PC-3 (cell line): ENCODE results near the gene CST2. TPM values are rescaled to one million over a fixed set of nuclear protein-coding genes. Genes with fewer than 3 reads are reported as not detected.

Experiments used
- ATAC-seq: fragments of 200-7000 bp; cut with Tn5 transposase; 2 replicates; pipeline ENCODE4 v1.9.1; 2020; ENCODE audit warnings: mild to moderate bottlenecking, moderate library complexity
- BruUV-seq: library from RNA; stranded (reverse); fragments of 400-500 nt; replicated peaks from 2 replicates; lab custom pipeline; 2021; lab: Mats Ljungman, UMichigan
- CTCF ChIA-PET: fragments of 300-600 bp; sonication (Branson Sonifier 250); formaldehyde crosslinking; loops from one replicate; lab custom pipeline; 2022; ENCODE audit warnings: antibody characterized with exemption; lab: Charles Lee
- POLR2A ChIA-PET: fragments of 300-600 bp; sonication (Branson Sonifier 250); formaldehyde crosslinking; loops from one replicate; lab custom pipeline; 2022; ENCODE audit warnings: antibody characterized with exemption; ENCODE audit not compliant: unreplicated experiment; lab: Charles Lee
- DNase-seq: peaks from one replicate; pipeline ENCODE4 v3.0.0-alpha.2; 2015
- H2AFZ ChIP-seq: fragments of 300-600 bp; sonication (generic); 2 replicates; pipeline ENCODE4 v1.6.0; 2016; ENCODE audit warnings: antibody characterized with exemption, low read length
- H3F3A ChIP-seq: fragments of 300-600 bp; sonication (generic); one replicate; pipeline ENCODE4 v1.6.0; 2017; ENCODE audit warnings: antibody characterized with exemption, low read length, control low read depth, mild to moderate bottlenecking; ENCODE audit not compliant: unreplicated experiment
- H3K27ac ChIP-seq: fragments of 300-600 bp; sonication (generic); 2 replicates; pipeline ENCODE4 v1.5.1; 2016; ENCODE audit warnings: mild to moderate bottlenecking, low read length
- H3K27me3 ChIP-seq: fragments of 300-600 bp; sonication (generic); 2 replicates; pipeline ENCODE4 v1.6.1; 2016; ENCODE audit warnings: low read length, mixed read lengths
- H3K36me3 ChIP-seq: fragments of 300-600 bp; sonication (generic); 2 replicates; pipeline ENCODE4 v1.6.1; 2016; ENCODE audit warnings: low read depth, mixed run types, low read length, mixed read lengths
- H3K4me1 ChIP-seq: fragments of 300-600 bp; sonication (generic); 2 replicates; pipeline ENCODE4 v1.5.1; 2016; ENCODE audit warnings: low read length; ENCODE audit not compliant: insufficient read depth
- H3K4me2 ChIP-seq: fragments of 300-600 bp; sonication (generic); 2 replicates; pipeline ENCODE4 v1.6.0; 2016; ENCODE audit warnings: low read length
- H3K4me3 ChIP-seq: fragments of 300-600 bp; sonication (generic); 2 replicates; pipeline ENCODE4 v1.5.1; 2016; ENCODE audit warnings: mild to moderate bottlenecking, low read length, mixed read lengths
- H3K79me2 ChIP-seq: fragments of 300-600 bp; sonication (generic); 2 replicates; pipeline ENCODE4 v1.6.1; 2017; ENCODE audit warnings: low read length, mixed read lengths
- H3K9ac ChIP-seq: fragments of 300-600 bp; sonication (generic); 2 replicates; pipeline ENCODE4 v1.6.0; 2016; ENCODE audit warnings: mild to moderate bottlenecking, low read length
- H3K9me2 ChIP-seq: fragments of 300-600 bp; sonication (generic); replicated peaks from 2 replicates; pipeline ENCODE4 v1.6.1; 2016; ENCODE audit warnings: mixed run types, low read length, mixed read lengths
- H3K9me3 ChIP-seq: fragments of 300-600 bp; sonication (generic); 2 replicates; pipeline ENCODE4 v1.6.1; 2016; ENCODE audit warnings: low read length, mixed read lengths
- H4K20me1 ChIP-seq: fragments of 300-600 bp; sonication (generic); 2 replicates; pipeline ENCODE4 v1.6.1; 2016; ENCODE audit warnings: low read length, mixed read lengths
- CTCF ChIP-seq: fragments of 300-600 bp; sonication (generic); conservative IDR thresholded peaks from 2 replicates; pipeline ENCODE4 v1.5.1; 2017; ENCODE audit warnings: antibody characterized with exemption, low read depth, mild to moderate bottlenecking, low read length
- EZH2 ChIP-seq: fragments of 300-600 bp; sonication (generic); IDR thresholded peaks from one replicate; pipeline ENCODE4 v1.6.1; 2017; ENCODE audit warnings: antibody characterized with exemption, mild to moderate bottlenecking, low read length; ENCODE audit not compliant: unreplicated experiment
- EZH2phosphoT487 ChIP-seq: fragments of 300-600 bp; sonication (generic); IDR thresholded peaks from 2 replicates; pipeline ENCODE4 v1.6.1; 2018; ENCODE audit warnings: mild to moderate bottlenecking, antibody characterized with exemption, low read length, borderline replicate concordance
- intact Hi-C: fragments of 100-400 bp; cut with micrococcal nuclease; formaldehyde crosslinking; loops from 2 replicates; pipeline ENCODE4 v1.9.0; 2023
- total RNA-seq: library from RNA; depleted of rRNA; stranded (reverse); fragments of >200 nt; gene quantifications from 2 replicates; pipeline ENCODE4 v1.2.3, GENCODE V29; 2014; rRNA removed

Gene CST2
- total RNA-seq, 1 experiment from 2014 or later: not detected

- ATAC-seq: no peak
- TF ChIP-seq CTCF (no peak), EZH2 (no peak), EZH2phosphoT487 (no peak)
Observed at GRCh38 chr20:23776067-23776771, 50.3 kb downstream of the CST2 start.

GRCh38 chr20:23774081-23774480 lies 52.4 kb downstream of the CST2 start:
- H4K20me1 ChIP-seq: no peaks in the 10 kb centered on the region
- ATAC-seq: no peak
- no TSS peak for BruUV-seq
- H3K4me3 ChIP-seq: no peak overlapping the region
- H3K4me1 ChIP-seq: no peaks in the 10 kb centered on the region
- no peak overlapping the region for H3K9ac ChIP-seq
- H2AFZ ChIP-seq: no peak overlapping the region
- intact Hi-C loops: no loop called here
- H3K27me3 ChIP-seq: peaks cover 27% of the 10 kb centered on the region
- no peaks in the 10 kb centered on the region for H3K9me3 ChIP-seq
- ChIA-PET POLR2A (no interaction called here), CTCF (no interaction called here)
- no peaks in the 10 kb centered on the region for H3K9me2 ChIP-seq
- no peaks in the 10 kb centered on the region for H3K36me3 ChIP-seq
- DNase-seq: peak; percentile 45
- no peaks in the 10 kb centered on the region for H3F3A ChIP-seq
- no peaks in the 10 kb centered on the region for H3K79me2 ChIP-seq
- TF ChIP-seq CTCF (no peak), EZH2 (no peak)
- no peak overlapping the region for H3K27ac ChIP-seq
- no peak overlapping the region for H3K4me2 ChIP-seq

More at GRCh38 chr20:23776067-23776771, 50.3 kb downstream of the CST2 start:
- Histone ChIP-seq H3K9me3 (no peaks in the 10 kb centered on the region), H3K9ac (no peak overlapping the region), H4K20me1 (no peaks in the 10 kb centered on the region), H3K27me3 (peaks cover 31% of the 10 kb centered on the region), H3K36me3 (no peaks in the 10 kb centered on the region), H3K4me1 (no peaks in the 10 kb centered on the region), H3K4me3 (no peak overlapping the region), H3K4me2 (no peak overlapping the region), H2AFZ (no peak overlapping the region), H3K27ac (no peak overlapping the region), H3K79me2 (no peaks in the 10 kb centered on the region), H3F3A (no peaks in the 10 kb centered on the region), H3K9me2 (no peaks in the 10 kb centered on the region)
- DNase-seq: no peak
- no TSS peak for BruUV-seq
- CTCF ChIA-PET: no interaction called here
- intact Hi-C loops: no loop called here
- POLR2A ChIA-PET: no interaction called here

Other genes starting within 250 kb of the CST2 start
- not detected in 2 replicates for gene CST9, start 220.8 kb downstream of the CST2 start, total RNA-seq
- 311 and 331 TPM in 2 replicates for gene CST3, start 188.8 kb downstream of the CST2 start, total RNA-seq
- gene CST4, start 137.7 kb downstream of the CST2 start, total RNA-seq: 0.98 TPM in 1 of 2 replicates, not detected in the other
- 0.22 and 0.92 TPM in 2 replicates for gene CST1, start 75.8 kb downstream of the CST2 start, total RNA-seq
- gene CST5, start 53.0 kb upstream of the CST2 start, total RNA-seq: not detected in 2 replicates
- not detected in 2 replicates for gene GGTLC1, start 162.1 kb upstream of the CST2 start, total RNA-seq